Heart right ventricle (tissue), 16 donors: ENCODE measurements around the gene RDM1. TPM values are rescaled to one million over a fixed set of nuclear protein-coding genes. Genes with fewer than 3 reads are reported as not detected.

Experiments
- ATAC-seq, 8 donors: fragments of 200-7000 bp; cut with Tn5 transposase; one replicate each; pipeline ENCODE4 v1.9.1; 2020; ENCODE audit warnings: mild to moderate bottlenecking in 8 of 8, moderate library complexity in 8 of 8, moderate number of reproducible peaks in 1 of 8
- DNase-seq, 2 donors: peaks; one replicate each; pipeline ENCODE4 v3.0.0-alpha.2; 2020
- H3K27ac ChIP-seq, 10 donors: fragments of 200-600 bp; sonication (generic) in 2 of 10; one replicate each; pipeline versions ENCODE4 v1.5.0 to v1.8.0; 2020 to 2022; ENCODE audit warnings: mild to moderate bottlenecking in 3 of 10
- H3K27me3 ChIP-seq, 7 donors: fragments of 200-600 bp; one replicate each; pipeline ENCODE4 v1.8.0; 2021 to 2022; ENCODE audit warnings: mild to moderate bottlenecking in 2 of 7
- H3K36me3 ChIP-seq, 9 donors: fragments of 200-600 bp; sonication (generic) in 1 of 9; one replicate each; pipeline versions ENCODE4 v1.5.0 to v1.8.0; 2020 to 2022; ENCODE audit warnings: mild to moderate bottlenecking in 2 of 9
- H3K4me1 ChIP-seq, 9 donors: fragments of 200-600 bp; sonication (generic) in 1 of 9; one replicate each; pipeline versions ENCODE4 v1.5.0 to v1.8.0; 2020 to 2022; ENCODE audit warnings: mild to moderate bottlenecking in 4 of 9
- H3K4me3 ChIP-seq, 10 donors: fragments of 200-600 bp; sonication (generic) in 2 of 10; one replicate each; pipeline versions ENCODE4 v1.5.0 to v1.8.0; 2020 to 2022; ENCODE audit warnings: mild to moderate bottlenecking in 7 of 10, moderate library complexity in 2 of 10
- H3K9me3 ChIP-seq, 11 donors: fragments of 200-600 bp in 10 of 11; sonication (generic) in 2 of 11; one replicate each; pipeline versions ENCODE4 v1.5.0 to v1.8.0; 2013 to 2022; ENCODE audit warnings: mild to moderate bottlenecking in 2 of 11, control low read depth in 1 of 11, moderate library complexity in 1 of 11
- WGBS, 2 donors: extraction: QIAGEN DNeasy Blood & Tissue Kit; methylation state at CpG; one replicate each; pipeline ENCODE4 v1.1.7; 2013; ENCODE audit warnings: inconsistent platforms in 1 of 2; 5-methylcytosine and 5-hydroxymethylcytosine counted together
- intact Hi-C, 10 donors: fragments of 100-400 bp; cut with DNase I; formaldehyde crosslinking; loops; one replicate each; pipeline versions ENCODE4 v1.11.1 to v1.14.2; 2022
- polyA plus RNA-seq, 2 donors: library from polyadenylated mRNA; stranded (reverse); fragments of 200-250 nt; gene quantifications; one replicate each; pipeline ENCODE4 v1.2.3, GENCODE V29; 2013
- total RNA-seq, 10 donors: library from RNA; stranded (reverse); fragmentation: NEBNext Ultra II Directional in 3 of 10; extraction: Animal tissue kit (Norgen Biotek cat#: 25700) in 3 of 10; gene quantifications; one replicate each; pipeline versions ENCODE4 v1.2.1 to v1.2.4, GENCODE V29; 2021 to 2023
- TF ChIP-seq, protein P1 (sequence below), 9 donors: fragments of 200-600 bp; sonication (generic) in 2 of 9; IDR thresholded peaks; one replicate each; pipeline versions ENCODE4 v1.5.0 to v1.8.0; 2021 to 2022; ENCODE audit warnings: antibody characterized with exemption in 9 of 9, mild to moderate bottlenecking in 5 of 9, moderate library complexity in 1 of 9
- donor health status: Arrhythmogenic right ventricular cardiomyopathy.
- donor health status: ischemic (EF 13 %, LVEDD 7.1; RV severe dilation, severe dysfunction).
- donor health status: healthy with polysubstance abuse.
- donor health status: DM: no; HTN: yes; CAD: no.
- donor health status: DM: no; HTN: no; CAD: no.
- donor health status: ischemic (EF 25% LVEDD 6.9; RV normal size, moderate dysfunction).
- donor health status: ischemic (EF 25% LVEDD 5.7; RV mildly dilated, moderate dysfunction).
- donor health status: healthy.
- donor health status: DM: yes; HTN: yes; CAD: no.
- donor health status: Ischemic cardiomyopathy.
- donor health status: ischemic (EF 35%, LVEDD 5.7; RV mildly dilated, moderate dysfunction).
- donor health status: nonischemic (EF 11% LVEDD 7.7; RV severe dilation, severe dysfunction).
- donor health status: DM: yes; HTN: yes; CAD: no.
- donor health status: PGD.
- donor health status: ischemic (EF 29% LVEDD 5.4; RV normal size, mild dysfunction).
- donor health status: nonischemic (EF 23%, LVEDD 6.1; RV moderate dilation, normal function).

The RDM1 gene
- total and polyA plus RNA-seq, 12 donors: 0.46 to 1.3 TPM; not detected in 10

DNA sequence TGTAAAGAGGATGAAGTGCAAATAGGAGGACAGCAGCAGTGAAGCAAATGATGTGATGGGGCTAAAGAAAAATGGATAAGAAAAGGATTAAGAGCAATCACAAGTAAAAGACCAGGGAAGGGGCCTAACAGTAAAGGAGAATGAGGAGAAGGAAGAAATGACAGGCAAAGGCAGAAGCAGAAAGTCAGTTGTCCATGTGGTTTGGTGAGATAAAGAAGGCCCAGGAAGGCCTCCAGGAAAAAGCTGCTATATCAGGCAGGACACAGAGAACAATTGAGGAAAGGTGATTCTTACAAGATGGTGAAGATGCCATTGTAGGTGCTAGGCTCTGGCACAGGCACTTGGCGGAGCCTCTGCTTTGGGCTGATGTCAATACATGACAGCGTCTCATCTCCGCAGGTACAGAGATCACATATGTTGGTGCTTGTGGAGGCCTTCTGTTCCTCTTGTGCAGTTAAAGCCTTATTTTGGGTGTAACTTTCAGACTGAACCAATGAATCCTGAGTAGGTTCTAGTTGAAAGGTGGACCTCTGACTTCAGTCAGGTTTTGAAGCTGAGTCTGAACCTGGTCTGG lies 18.1 kb downstream of the RDM1 start:
- ATAC-seq (no peak), DNase-seq (no peak)
- H3K36me3 ChIP-seq: no peaks in the 10 kb centered on the region
- H3K4me1 ChIP-seq: no peaks in the 10 kb centered on the region
- no peaks in the 10 kb centered on the region for H3K27me3 ChIP-seq
- H3K27ac ChIP-seq: no peak overlapping the region
- H3K4me3 ChIP-seq: no peak overlapping the region
- intact Hi-C loops: no loop called here
- no peaks in the 10 kb centered on the region for H3K9me3 ChIP-seq
- TF ChIP-seq, protein P1, sequence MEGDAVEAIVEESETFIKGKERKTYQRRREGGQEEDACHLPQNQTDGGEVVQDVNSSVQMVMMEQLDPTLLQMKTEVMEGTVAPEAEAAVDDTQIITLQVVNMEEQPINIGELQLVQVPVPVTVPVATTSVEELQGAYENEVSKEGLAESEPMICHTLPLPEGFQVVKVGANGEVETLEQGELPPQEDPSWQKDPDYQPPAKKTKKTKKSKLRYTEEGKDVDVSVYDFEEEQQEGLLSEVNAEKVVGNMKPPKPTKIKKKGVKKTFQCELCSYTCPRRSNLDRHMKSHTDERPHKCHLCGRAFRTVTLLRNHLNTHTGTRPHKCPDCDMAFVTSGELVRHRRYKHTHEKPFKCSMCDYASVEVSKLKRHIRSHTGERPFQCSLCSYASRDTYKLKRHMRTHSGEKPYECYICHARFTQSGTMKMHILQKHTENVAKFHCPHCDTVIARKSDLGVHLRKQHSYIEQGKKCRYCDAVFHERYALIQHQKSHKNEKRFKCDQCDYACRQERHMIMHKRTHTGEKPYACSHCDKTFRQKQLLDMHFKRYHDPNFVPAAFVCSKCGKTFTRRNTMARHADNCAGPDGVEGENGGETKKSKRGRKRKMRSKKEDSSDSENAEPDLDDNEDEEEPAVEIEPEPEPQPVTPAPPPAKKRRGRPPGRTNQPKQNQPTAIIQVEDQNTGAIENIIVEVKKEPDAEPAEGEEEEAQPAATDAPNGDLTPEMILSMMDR (IDR thresholded peaks at IDR 0.05): no peak
- WGBS, 2 donors: 96 to 97% methylated on average over 3 of the region's 3 CpGs

DNA sequence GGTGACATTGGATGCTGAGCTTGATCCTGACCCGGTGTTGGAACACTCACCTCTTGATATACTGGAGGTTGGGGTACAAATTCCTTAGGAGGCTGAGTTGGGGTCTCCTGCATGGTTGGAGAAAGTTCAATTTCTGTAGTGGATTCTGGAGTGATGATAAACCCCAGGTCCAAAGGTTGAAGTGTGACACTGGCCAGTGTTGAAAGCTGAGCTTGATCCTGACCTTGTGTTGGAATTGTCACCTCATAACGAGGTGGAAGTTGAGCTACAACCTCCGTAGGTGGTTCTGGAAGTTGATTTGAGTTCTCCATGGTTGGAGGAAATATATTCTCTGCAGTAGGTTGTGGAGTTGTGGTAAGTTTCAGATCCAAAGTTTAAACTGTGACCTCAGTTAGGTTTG lies 21.2 kb downstream of the RDM1 start:
- TF ChIP-seq, protein P1 (IDR thresholded peaks at IDR 0.05): no peak
- Histone ChIP-seq H3K27ac (no peak overlapping the region), H3K9me3 (no peaks in the 10 kb centered on the region), H3K36me3 (no peaks in the 10 kb centered on the region), H3K27me3 (peaks cover 0 to 5% (median 0%) of the 10 kb centered on the region in 7 donors), H3K4me1 (no peaks in the 10 kb centered on the region), H3K4me3 (no peak overlapping the region)
- 73 to 75% methylated on average over 3 of the region's 3 CpGs for WGBS, 2 donors
- ATAC-seq (no peak), DNase-seq (no peak)
- intact Hi-C loops: no loop called here

DNA sequence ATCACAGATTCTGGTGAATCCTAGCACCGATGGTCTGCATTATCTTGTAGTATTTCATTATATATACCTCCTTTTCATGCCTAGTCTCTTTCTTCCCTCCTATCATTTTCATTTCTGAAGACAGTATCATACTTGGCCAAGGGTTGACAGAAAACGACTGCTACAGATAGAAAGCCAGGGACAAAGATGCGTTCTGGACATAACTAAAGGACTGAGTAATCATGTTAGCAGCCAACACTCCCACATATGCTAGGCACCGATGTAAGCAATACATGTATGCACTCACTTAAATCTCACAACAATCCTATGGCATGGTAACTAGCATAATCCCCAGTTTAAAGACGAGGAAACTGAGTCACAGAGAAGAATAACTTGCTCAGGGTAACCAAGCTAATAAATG lies 22.9 kb downstream of the RDM1 start:
- Histone ChIP-seq H3K4me1 (no peaks in the 10 kb centered on the region), H3K9me3 (no peaks in the 10 kb centered on the region), H3K27ac (no peak overlapping the region), H3K36me3 (no peaks in the 10 kb centered on the region), H3K4me3 (no peak overlapping the region), H3K27me3 (peaks cover 0 to 11% (median 0%) of the 10 kb centered on the region in 7 donors)
- TF ChIP-seq, protein P1 (IDR thresholded peaks at IDR 0.05): no peak
- 59 to 64% methylated on average over 5 of the region's 5 CpGs for WGBS, 2 donors
- ATAC-seq: no peak
- intact Hi-C loops: no loop called here
- no peak for DNase-seq

DNA sequence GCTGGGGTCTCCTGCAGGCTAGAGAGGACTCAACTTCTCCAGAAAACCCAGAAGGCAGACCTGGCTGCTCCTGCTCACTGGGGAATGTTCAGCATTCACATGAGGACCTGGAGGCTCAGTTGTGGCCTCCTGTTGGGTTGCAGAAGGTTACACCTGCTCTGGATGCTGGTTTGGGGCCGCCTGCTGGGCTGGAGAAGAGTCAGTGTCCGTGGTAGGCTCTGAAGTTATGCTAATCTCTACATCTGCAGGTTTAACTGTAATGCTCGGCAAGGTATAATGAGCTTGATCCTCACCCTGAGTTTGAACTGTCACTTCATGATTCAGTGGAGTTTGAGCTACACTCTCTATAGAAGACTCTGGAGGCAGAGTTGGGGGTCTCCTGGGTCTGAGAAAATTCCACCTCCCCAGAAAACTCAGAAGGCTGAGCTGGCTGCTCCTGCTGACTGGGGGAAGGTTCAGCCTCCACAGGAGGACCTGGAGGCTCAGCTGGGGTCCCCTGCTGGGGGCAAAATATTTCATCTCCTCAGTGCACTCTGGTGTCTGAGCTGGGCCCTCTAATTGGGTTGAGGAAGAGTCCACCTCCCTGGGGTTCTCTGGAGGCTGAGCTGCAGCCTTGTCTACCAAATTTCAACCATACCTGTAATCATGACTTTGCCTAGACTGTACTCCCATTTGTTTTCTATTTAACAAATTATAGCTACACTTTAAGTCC lies 23.5 kb downstream of the RDM1 start:
- WGBS, 2 donors: 64 to 79% methylated on average over 3 of the region's 3 CpGs
- DNase-seq (no peak), ATAC-seq (no peak)
- H3K36me3 ChIP-seq: no peaks in the 10 kb centered on the region
- no peak overlapping the region for H3K27ac ChIP-seq
- no peaks in the 10 kb centered on the region for H3K9me3 ChIP-seq
- TF ChIP-seq, protein P1 (IDR thresholded peaks at IDR 0.05): no peak
- peaks cover 0 to 11% (median 0%) of the 10 kb centered on the region in 7 donors for H3K27me3 ChIP-seq
- intact Hi-C loops: no loop called here
- H3K4me1 ChIP-seq: no peaks in the 10 kb centered on the region
- no peak overlapping the region for H3K4me3 ChIP-seq
